Stomach (tissue), 4 donors: ENCODE data around the gene TRPM1.

Experiments used
- EP300 ChIP-seq: sonication (generic); formaldehyde crosslinking; IDR thresholded peaks from one replicate; pipeline ENCODE4 v1.6.1; 2017; ENCODE audit warnings: antibody characterized with exemption
- TF ChIP-seq, protein P1 (sequence below), 7 experiments: fragments of 450-650 bp in 4 of 7; fragments of 200-600 bp in 3 of 7; sonication (generic) in 3 of 7; IDR thresholded peaks; one replicate each; pipeline ENCODE4 v1.5.1; 2016 to 2019; ENCODE audit warnings: antibody characterized with exemption in 7 of 7, control low read depth in 2 of 7, mild to moderate bottlenecking in 1 of 7

DNA sequence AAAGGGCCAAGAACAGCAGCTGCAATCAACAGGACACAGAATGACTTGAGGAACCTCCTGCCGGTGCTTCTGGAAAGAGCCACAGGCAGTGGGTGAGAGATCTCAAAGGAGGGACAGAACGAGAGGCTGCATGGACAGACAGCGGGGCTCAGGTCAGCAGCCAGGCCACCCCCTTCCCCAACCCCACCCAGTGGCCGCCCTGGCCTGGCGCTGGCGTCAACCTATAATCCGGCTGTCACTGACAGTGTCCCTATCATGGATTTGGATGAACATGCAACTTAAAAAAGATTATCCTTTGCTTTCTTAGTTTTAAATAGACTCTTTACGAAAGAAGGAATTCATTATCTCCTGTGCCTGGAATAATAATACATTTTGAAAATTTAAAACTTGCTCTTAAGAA, 54.1 kb downstream of the TRPM1 start:
- TF ChIP-seq, protein P1, sequence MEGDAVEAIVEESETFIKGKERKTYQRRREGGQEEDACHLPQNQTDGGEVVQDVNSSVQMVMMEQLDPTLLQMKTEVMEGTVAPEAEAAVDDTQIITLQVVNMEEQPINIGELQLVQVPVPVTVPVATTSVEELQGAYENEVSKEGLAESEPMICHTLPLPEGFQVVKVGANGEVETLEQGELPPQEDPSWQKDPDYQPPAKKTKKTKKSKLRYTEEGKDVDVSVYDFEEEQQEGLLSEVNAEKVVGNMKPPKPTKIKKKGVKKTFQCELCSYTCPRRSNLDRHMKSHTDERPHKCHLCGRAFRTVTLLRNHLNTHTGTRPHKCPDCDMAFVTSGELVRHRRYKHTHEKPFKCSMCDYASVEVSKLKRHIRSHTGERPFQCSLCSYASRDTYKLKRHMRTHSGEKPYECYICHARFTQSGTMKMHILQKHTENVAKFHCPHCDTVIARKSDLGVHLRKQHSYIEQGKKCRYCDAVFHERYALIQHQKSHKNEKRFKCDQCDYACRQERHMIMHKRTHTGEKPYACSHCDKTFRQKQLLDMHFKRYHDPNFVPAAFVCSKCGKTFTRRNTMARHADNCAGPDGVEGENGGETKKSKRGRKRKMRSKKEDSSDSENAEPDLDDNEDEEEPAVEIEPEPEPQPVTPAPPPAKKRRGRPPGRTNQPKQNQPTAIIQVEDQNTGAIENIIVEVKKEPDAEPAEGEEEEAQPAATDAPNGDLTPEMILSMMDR (IDR thresholded peaks at IDR 0.05), result no peak
- TF ChIP-seq EP300, result no peak
